HepG2 (cell line): ENCODE results near the gene POLR1H. TPM values are rescaled to one million over a fixed set of nuclear protein-coding genes. Genes with fewer than 3 reads are reported as not detected.

Source experiments
- ATAC-seq: fragments of 200-7000 bp; cut with Tn5 transposase; 3 replicates; pipeline ENCODE4 v1.9.1; 2020; ENCODE audit warnings: mild to moderate bottlenecking, moderate library complexity
- BruUV-seq: library from RNA; stranded (reverse); fragments of 400-500 nt; replicated peaks from 2 replicates; lab custom pipeline; 2021; lab: Mats Ljungman, UMichigan
- CTCF ChIA-PET: fragments of 300-600 bp; formaldehyde crosslinking; extraction: SDS; loops from one replicate; lab custom pipeline; 2021; ENCODE audit warnings: low total read pairs, inconsistent platforms, low intra/inter-chr PET ratio; lab: Yijun Ruan, JAX
- POLR2A ChIA-PET: fragments of 350-600 bp; sonication (Branson Sonifier 250); formaldehyde crosslinking; loops from one replicate; lab custom pipeline; 2020; ENCODE audit warnings: antibody characterized with exemption, inconsistent platforms; lab: Yijun Ruan, JAX
- DNase-seq: peaks from one replicate; pipeline ENCODE4 v3.0.0-alpha.2; 2015; ENCODE audit warnings: low spot score
- FAIRE-seq: peaks from 3 replicates; lab custom pipeline; 2011; peaks lifted over from hg19 to GRCh38; lab: Jason Lieb, UNC
- H2AFZ ChIP-seq: one replicate; pipeline ENCODE4 v1.6.1; 2011; ENCODE audit warnings: low read length, inconsistent platforms
- H3K27ac ChIP-seq: fragments of 300-600 bp; 3 replicates; pipeline ENCODE4 v1.8.0; 2011; ENCODE audit warnings: mixed run types, mild to moderate bottlenecking, mixed read lengths, low read length, inconsistent platforms; ENCODE audit not compliant: insufficient read depth; ENCODE audit errors: extremely low read length
- H3K27me3 ChIP-seq, 2 experiments: fragments of 200-600 bp in 1 of 2; 2 replicates in 1 of 2; 3 replicates in 1 of 2; pipeline versions ENCODE4 v1.6.0 to v1.8.0; 2011; ENCODE audit warnings: low read length in 2 of 2, mild to moderate bottlenecking in 2 of 2, moderate library complexity in 2 of 2, inconsistent platforms in 1 of 2; ENCODE audit not compliant: insufficient read depth in 2 of 2, control insufficient read depth in 1 of 2
- H3K36me3 ChIP-seq, 2 experiments: fragments of 200-600 bp in 1 of 2; replicated peaks in 1 of 2; 2 replicates in 1 of 2; 3 replicates in 1 of 2; pipeline versions ENCODE4 v1.5.1 to v1.8.0; 2011; ENCODE audit warnings: low read length in 2 of 2, inconsistent platforms in 1 of 2; ENCODE audit not compliant: insufficient read depth in 2 of 2, control insufficient read depth in 1 of 2
- H3K4me1 ChIP-seq: 2 replicates; pipeline ENCODE4 v1.5.1; 2012; ENCODE audit warnings: low read length, inconsistent platforms; ENCODE audit not compliant: insufficient read depth
- H3K4me2 ChIP-seq: 2 replicates; pipeline ENCODE4 v1.6.0; 2011; ENCODE audit warnings: low read depth, low read length, inconsistent platforms
- H3K4me3 ChIP-seq, 3 experiments: fragments of 200-600 bp in 1 of 3; sonication (generic), shearing (Covaris generic) in 1 of 3; replicated peaks in 1 of 3; 2 replicates each; pipeline ENCODE4 v1.5.1; 2011 to 2016; ENCODE audit warnings: low read length in 3 of 3, inconsistent platforms in 2 of 3, low read depth in 2 of 3, mild to moderate bottlenecking in 2 of 3, control low read depth in 1 of 3, mixed read lengths in 1 of 3; ENCODE audit not compliant: insufficient read depth in 1 of 3
- H3K79me2 ChIP-seq: one replicate; pipeline ENCODE4 v1.6.1; 2011; ENCODE audit warnings: low read length, inconsistent platforms; ENCODE audit not compliant: insufficient read depth
- H3K9ac ChIP-seq: 2 replicates; pipeline ENCODE4 v1.6.0; 2011; ENCODE audit warnings: mild to moderate bottlenecking, low read depth, low read length, inconsistent platforms; ENCODE audit not compliant: insufficient read depth
- H3K9me3 ChIP-seq: 2 replicates; pipeline ENCODE4 v1.5.1; 2012; ENCODE audit warnings: mild to moderate bottlenecking, low read length
- H4K20me1 ChIP-seq: 2 replicates; pipeline ENCODE4 v1.6.0; 2011; ENCODE audit warnings: inconsistent platforms, mild to moderate bottlenecking, low read length, moderate library complexity; ENCODE audit not compliant: insufficient read depth
- ARID5B ChIP-seq: IDR thresholded peaks from 2 replicates; pipeline ENCODE4 v1.4.0; 2020; ENCODE audit warnings: mild to moderate bottlenecking, missing genetic modification reagents
- CBFB ChIP-seq: sonication (generic); formaldehyde crosslinking; IDR thresholded peaks from 2 replicates; pipeline ENCODE4 v1.4.0; 2020; ENCODE audit warnings: missing genetic modification reagents
- HMG20B ChIP-seq: conservative IDR thresholded peaks from 2 replicates; pipeline ENCODE4 v1.6.1; 2016; ENCODE audit warnings: missing genetic modification reagents, missing compliant biosample characterization
- KLF15 ChIP-seq: sonication (generic); formaldehyde crosslinking; IDR thresholded peaks from 2 replicates; pipeline ENCODE4 v1.8.1; 2023; ENCODE audit warnings: borderline replicate concordance, mild to moderate bottlenecking, inconsistent platforms, missing genetic modification reagents, mixed read lengths
- LBX2 ChIP-seq: sonication (generic); formaldehyde crosslinking; IDR thresholded peaks from 2 replicates; pipeline ENCODE4 v1.5.0; 2020; ENCODE audit warnings: missing genetic modification reagents, mild to moderate bottlenecking, borderline replicate concordance
- MED13 ChIP-seq: sonication (generic); formaldehyde crosslinking; IDR thresholded peaks from 2 replicates; pipeline ENCODE4 v1.5.0; 2020; ENCODE audit warnings: missing genetic modification reagents
- RELA ChIP-seq: sonication (generic); formaldehyde crosslinking; IDR thresholded peaks from 2 replicates; pipeline ENCODE4 v1.4.0; 2020; ENCODE audit warnings: missing genetic modification reagents
- SALL2 ChIP-seq: sonication (generic); formaldehyde crosslinking; IDR thresholded peaks from 2 replicates; pipeline ENCODE4 v1.8.1; 2023; ENCODE audit warnings: mild to moderate bottlenecking, missing genetic modification reagents, inconsistent platforms
- ZNF24 ChIP-seq: fragments of 450-650 bp; IDR thresholded peaks from 2 replicates; pipeline ENCODE4 v1.6.1; 2017; ENCODE audit warnings: antibody characterized with exemption, mild to moderate bottlenecking
- WGBS: methylation state at CpG from one replicate; pipeline ENCODE4 v1.1.6; 2017; ENCODE audit warnings: low lambda C conversion rate; 5-methylcytosine and 5-hydroxymethylcytosine counted together
- in situ Hi-C: cut with HindIII; loops from 2 replicates; pipeline ENCODE4 v1.10.0; 2017; ENCODE audit warnings: low pct_unique_long_range_greater_than_20kb; ENCODE audit not compliant: extremely low pct_ligation_motif_present
- intact Hi-C: fragments of 100-400 bp; cut with micrococcal nuclease; formaldehyde crosslinking; loops from one replicate; pipeline ENCODE4 v1.10.0; 2022; ENCODE audit not compliant: unreplicated experiment
- polyA plus RNA-seq, 8 experiments: library from polyadenylated mRNA; depleted of rRNA in 3 of 8; stranded (reverse) in 7 of 8; unstranded in 1 of 8; fragments of >200 nt; fragmentation: Illumina TruSeq in 4 of 8; extraction: Trizol in 4 of 8; gene quantifications; 2 replicates each; pipeline versions ENCODE4 v1.2.1 to v1.2.3, GENCODE V29; 2011 to 2016; ENCODE audit warnings: low read depth in 4 of 8, missing spikeins in 1 of 8, mixed read lengths in 1 of 8; ENCODE audit not compliant: insufficient read depth in 1 of 8
- total RNA-seq, 5 experiments: library from RNA; depleted of rRNA; stranded (reverse); fragments of >200 nt; fragmentation: Illumina TruSeq; extraction: Trizol; gene quantifications; 2 replicates each; pipeline ENCODE4 v1.2.3, GENCODE V29; 2016; ENCODE audit warnings: low read depth in 1 of 5

The POLR1H gene
- total and polyA plus RNA-seq, 2 of the 13 experiments (the other 11 are each of a cell fraction or from before 2014, with no cell fraction given) = 61.4 to 79.8 TPM

GRCh38 chr6:30102970-30103871 lies 42.2 kb downstream of the POLR1H start (continued):
- TF ChIP-seq HMG20B (CRISPR knock-in tag) = peak; percentile 33; the same call in 1 of the 2 replicates
- no peak for TF ChIP-seq KLF15 (CRISPR knock-in tag)
- TF ChIP-seq LBX2 = no peak
- no peak for TF ChIP-seq RELA
- TF ChIP-seq ARID5B (CRISPR knock-in tag) = peak; percentile 77

GRCh38 chr6:30103872-30104179 lies 42.8 kb downstream of the POLR1H start:
- no peak for DNase-seq
- Histone ChIP-seq H3K4me1 (peaks cover 50% of the 10 kb centered on the region), H3K9ac (no peak overlapping the region), H3K36me3 (no peaks in the 10 kb centered on the region), H4K20me1 (no peaks in the 10 kb centered on the region), H3K27ac (no peak overlapping the region)
- WGBS = 81% methylated on average over 3 of the region's 3 CpGs
- CTCF ChIA-PET = interaction anchor here (0.8 to 6.0 kb wide), 5 partner anchors 27 to 115 kb away, joined by 3 to 140 read pairs (median 4); no protein-coding TSS in a partner anchor
- in situ Hi-C loops = loop anchor here (5.0 kb wide), 1 partner anchor 68 kb away; no protein-coding TSS in a partner anchor
- TF ChIP-seq MED13 (CRISPR knock-in tag) = no peak
- no peak for TF ChIP-seq SALL2 (CRISPR knock-in tag)
- no peak for TF ChIP-seq CBFB (CRISPR knock-in tag)
- TF ChIP-seq ZNF24 = peak; percentile 55; the same call in 1 of the 2 replicates
- TF ChIP-seq, all 625 proteins: peak for 1
- peak overlapping the region; percentile 96 for H3K4me2 ChIP-seq
- H3K27me3 ChIP-seq = no peaks in the 10 kb centered on the region; a peak in 1 of 5 replicates
- H3K79me2 ChIP-seq = peaks cover 9% of the 10 kb centered on the region
- BruUV-seq = no TSS peak
- H3K9me3 ChIP-seq = no peaks in the 10 kb centered on the region
- POLR2A ChIA-PET = interaction anchor here (1.1 to 3.1 kb wide), 11 partner anchors 9 to 110 kb away, joined by 3 to 43 read pairs (median 9); partner anchors contain the start of genes POLR1H, PPP1R11, TRIM15 and TRIM26
- FAIRE-seq = no peak
- H3K4me3 ChIP-seq = peak overlapping the region in 1 of 3 experiments; percentile 77; a peak in 2 of 6 replicates
- no peak for ATAC-seq
- no peak overlapping the region for H2AFZ ChIP-seq
- intact Hi-C loops = loop anchor here (1.0 to 2.0 kb wide), 6 partner anchors 27 to 162 kb away; partner anchors contain the start of genes HLA-A, POLR1H, PPP1R11 and TRIM15
